Measurements from ENCODE around the gene THAP5. TPM values are rescaled to one million over a fixed set of nuclear protein-coding genes. Genes with fewer than 3 reads are reported as not detected.

The THAP5 gene
- total RNA-seq, 1 donor from 2014 or later, result 21.1 TPM

DNA sequence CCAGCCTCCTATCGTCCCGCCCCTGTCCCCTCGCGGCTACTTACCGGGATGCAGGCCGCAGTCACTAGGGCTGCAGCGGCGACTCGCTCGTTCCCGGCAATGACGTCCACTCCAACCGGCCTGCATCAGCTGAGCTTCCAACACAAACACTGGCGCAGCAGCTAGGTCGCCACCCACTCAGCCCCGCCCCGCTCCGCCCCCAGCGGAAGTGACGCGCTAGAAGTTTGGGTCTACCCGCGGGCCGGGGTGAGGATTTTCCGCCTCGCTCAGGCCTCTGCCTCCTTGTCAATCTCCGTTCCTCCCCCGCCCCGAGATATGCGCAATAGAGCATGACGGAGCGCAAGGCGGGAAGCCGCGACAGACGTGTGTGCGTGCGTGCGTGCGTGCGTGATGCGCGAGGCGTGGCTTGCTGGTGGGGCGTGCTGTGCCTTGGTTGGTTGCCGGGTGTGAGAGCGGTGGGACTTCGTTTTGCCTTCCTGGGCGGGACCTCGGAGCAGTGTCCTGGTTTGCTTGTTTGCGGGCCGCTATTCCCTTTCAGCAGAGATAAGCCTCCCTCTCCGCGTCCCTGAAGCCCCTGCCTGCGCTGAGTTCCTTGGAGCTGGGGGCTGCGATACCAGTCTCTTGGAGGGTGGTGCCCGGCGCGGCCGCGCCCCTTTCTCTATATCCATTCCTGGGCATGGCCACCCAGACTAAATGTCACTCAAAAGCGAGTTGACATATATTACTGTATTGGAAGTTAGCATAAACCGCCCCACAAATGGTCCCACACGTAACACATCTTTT is 43.3 kb downstream of the THAP5 start, which contains the start of gene PNPLA8:
PNPLA8 (minus strand) TSS at position 151 of the 783 bp plus-strand sequence. CDS start 10,644 bp downstream, outside the sequence.
- Histone ChIP-seq H3K36me3 (ENCODE audit: control insufficient read depth, insufficient read depth, low read length) (no peaks in the 10 kb centered on the region), H3K4me3 (ENCODE audit: low read depth, low read length) (peak within 1 kb of the TSS; percentile 98), H3K27me3 (ENCODE audit: control insufficient read depth, insufficient read depth, low read length) (no peaks in the 10 kb centered on the region)
- DNase-seq (ENCODE audit: low read depth) (peak; percentile 96), FAIRE-seq (no peak)
- TF ChIP-seq, protein P1, sequence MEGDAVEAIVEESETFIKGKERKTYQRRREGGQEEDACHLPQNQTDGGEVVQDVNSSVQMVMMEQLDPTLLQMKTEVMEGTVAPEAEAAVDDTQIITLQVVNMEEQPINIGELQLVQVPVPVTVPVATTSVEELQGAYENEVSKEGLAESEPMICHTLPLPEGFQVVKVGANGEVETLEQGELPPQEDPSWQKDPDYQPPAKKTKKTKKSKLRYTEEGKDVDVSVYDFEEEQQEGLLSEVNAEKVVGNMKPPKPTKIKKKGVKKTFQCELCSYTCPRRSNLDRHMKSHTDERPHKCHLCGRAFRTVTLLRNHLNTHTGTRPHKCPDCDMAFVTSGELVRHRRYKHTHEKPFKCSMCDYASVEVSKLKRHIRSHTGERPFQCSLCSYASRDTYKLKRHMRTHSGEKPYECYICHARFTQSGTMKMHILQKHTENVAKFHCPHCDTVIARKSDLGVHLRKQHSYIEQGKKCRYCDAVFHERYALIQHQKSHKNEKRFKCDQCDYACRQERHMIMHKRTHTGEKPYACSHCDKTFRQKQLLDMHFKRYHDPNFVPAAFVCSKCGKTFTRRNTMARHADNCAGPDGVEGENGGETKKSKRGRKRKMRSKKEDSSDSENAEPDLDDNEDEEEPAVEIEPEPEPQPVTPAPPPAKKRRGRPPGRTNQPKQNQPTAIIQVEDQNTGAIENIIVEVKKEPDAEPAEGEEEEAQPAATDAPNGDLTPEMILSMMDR (IDR thresholded peaks at IDR 0.05; ENCODE audit: insufficient read depth, low read length, severe bottlenecking), result no peak

DNA sequence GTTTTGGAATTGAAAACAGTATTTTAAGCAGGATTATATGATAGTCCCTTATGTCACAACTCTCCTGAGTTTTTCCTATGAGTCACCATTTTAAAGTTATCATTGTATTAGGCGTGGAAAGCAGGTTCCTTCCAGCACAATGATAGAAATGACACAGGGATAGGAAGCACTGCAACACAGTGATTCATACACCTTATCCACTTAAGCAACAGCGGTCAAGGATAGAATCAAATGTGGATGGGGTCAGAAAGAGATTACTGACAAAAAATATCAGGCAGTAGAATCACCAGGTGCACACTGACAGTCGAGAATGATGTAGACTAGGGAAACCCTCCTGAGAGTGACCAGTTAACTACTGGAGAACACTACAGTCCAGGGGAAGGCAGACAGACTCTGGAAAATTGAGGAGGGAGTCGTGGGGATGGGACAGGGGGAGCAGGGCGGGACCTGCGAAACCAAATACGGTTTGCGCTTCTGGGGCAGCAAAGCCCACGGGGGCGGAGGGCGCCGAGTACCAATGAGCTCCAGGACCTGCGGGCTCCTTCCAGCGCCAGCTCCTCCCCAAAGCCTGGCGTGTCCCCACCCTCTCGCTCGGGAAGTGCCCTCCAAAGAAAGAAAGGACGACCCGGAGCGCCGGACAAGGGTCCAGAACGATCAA is 44.0 kb downstream of the THAP5 start:
- H3K27me3 ChIP-seq (ENCODE audit: control insufficient read depth, insufficient read depth, low read length), result no peaks in the 10 kb centered on the region
- DNase-seq (ENCODE audit: low read depth), result peak; percentile 93
- FAIRE-seq, result no peak
- H3K36me3 ChIP-seq (ENCODE audit: control insufficient read depth, insufficient read depth, low read length), result no peaks in the 10 kb centered on the region
- H3K4me3 ChIP-seq (ENCODE audit: low read depth, low read length), result peak overlapping the region; percentile 98
- TF ChIP-seq, protein P1 (IDR thresholded peaks at IDR 0.05; ENCODE audit: insufficient read depth, low read length, severe bottlenecking), result no peak

DNA sequence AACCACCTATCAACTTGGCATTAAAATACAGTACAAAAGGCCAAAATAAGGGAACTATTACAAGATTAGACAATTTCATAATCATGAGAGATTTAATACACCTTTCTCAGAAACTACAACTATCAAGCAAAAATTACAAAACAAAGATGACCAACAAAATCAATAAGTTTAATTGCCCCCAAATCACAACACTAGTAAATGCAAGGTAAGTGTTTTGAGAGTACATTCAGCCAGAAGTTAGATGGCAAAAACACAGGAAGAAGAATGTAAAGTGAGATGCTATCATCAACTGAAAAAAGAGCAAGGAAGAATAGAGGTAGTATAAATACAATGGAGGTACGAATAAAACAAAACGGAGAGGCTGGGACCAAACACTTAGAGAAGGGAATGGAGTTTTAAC is 46.7 kb downstream of the THAP5 start:
- DNase-seq (ENCODE audit: low read depth) (no peak), FAIRE-seq (no peak)
- H3K36me3 ChIP-seq (ENCODE audit: control insufficient read depth, insufficient read depth, low read length), result no peaks in the 10 kb centered on the region
- no peak overlapping the region for H3K4me3 ChIP-seq (ENCODE audit: low read depth, low read length)
- TF ChIP-seq, protein P1 (IDR thresholded peaks at IDR 0.05; ENCODE audit: insufficient read depth, low read length, severe bottlenecking), result no peak
- no peaks in the 10 kb centered on the region for H3K27me3 ChIP-seq (ENCODE audit: control insufficient read depth, insufficient read depth, low read length)

DNA sequence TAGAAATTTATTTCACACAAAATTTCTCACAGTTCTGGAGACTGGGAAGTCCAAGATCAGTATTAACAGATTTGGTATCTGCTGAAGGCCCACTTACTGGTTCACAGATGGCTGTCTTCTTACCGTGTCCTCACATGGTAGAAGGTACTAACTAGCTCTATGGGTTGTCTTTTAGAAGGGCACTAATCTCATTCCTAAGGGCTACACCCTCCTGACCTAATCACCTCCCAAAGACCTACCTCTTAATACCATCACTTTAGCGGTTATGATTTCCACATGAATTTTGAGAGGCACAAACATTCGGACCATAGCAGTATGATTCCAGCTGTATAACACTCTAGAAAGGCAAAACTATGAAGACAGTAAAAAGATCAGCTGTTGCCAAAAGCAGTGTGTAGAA is 51.6 kb downstream of the THAP5 start:
- TF ChIP-seq, protein P1 (IDR thresholded peaks at IDR 0.05; ENCODE audit: insufficient read depth, low read length, severe bottlenecking), result no peak
- Histone ChIP-seq H3K27me3 (ENCODE audit: control insufficient read depth, insufficient read depth, low read length) (no peaks in the 10 kb centered on the region), H3K4me3 (ENCODE audit: low read depth, low read length) (no peak overlapping the region), H3K36me3 (ENCODE audit: control insufficient read depth, insufficient read depth, low read length) (no peaks in the 10 kb centered on the region)
- FAIRE-seq (no peak), DNase-seq (ENCODE audit: low read depth) (no peak)

DNA sequence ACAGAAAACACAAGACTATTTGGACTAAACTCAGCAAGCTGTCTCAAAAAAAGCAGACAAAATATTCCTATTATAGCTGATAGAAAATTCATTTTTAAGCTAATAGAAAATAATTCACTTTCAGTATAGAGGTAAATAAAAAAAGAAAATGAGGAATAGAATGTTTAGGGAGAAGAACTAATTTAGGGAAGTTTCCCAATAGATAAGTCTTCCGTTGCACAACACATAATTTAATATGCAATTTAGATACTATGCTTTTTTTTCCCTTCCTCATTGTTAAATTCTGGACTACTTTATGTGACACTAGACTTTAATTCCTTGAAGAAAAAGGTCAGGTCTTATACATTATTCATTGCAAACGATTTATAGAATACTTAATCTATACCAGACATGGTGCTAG is 53.9 kb downstream of the THAP5 start:
- no peaks in the 10 kb centered on the region for H3K36me3 ChIP-seq (ENCODE audit: control insufficient read depth, insufficient read depth, low read length)
- TF ChIP-seq, protein P1 (IDR thresholded peaks at IDR 0.05; ENCODE audit: insufficient read depth, low read length, severe bottlenecking), result no peak
- FAIRE-seq, result no peak

More for the DNA sequence above, 53.9 kb downstream of the THAP5 start:
- H3K27me3 ChIP-seq (ENCODE audit: control insufficient read depth, insufficient read depth, low read length), result no peaks in the 10 kb centered on the region
- DNase-seq (ENCODE audit: low read depth), result no peak
- H3K4me3 ChIP-seq (ENCODE audit: low read depth, low read length), result no peak overlapping the region
